Stimulated activated CD4-positive, alpha-beta T cell treated with anti-CD3 and anti-CD28 coated beads, Interleukin-12 subunit alpha, Interleukin-12 subunit beta, amount 100 ng/mL, for 24 hours (primary cell): ENCODE results near the gene PLK3.
A peak's percentile ranks its signal among the peaks of the same experiment; 100 is the strongest.
"Not testable (repeated sequence)": the region's sequence is repeated elsewhere in the genome, so short reads cannot be mapped to it uniquely, and the experiment has no call there.

Source experiments
- DNase-seq, 2 experiments: peaks; one replicate each; pipeline ENCODE4 v3.0.0-alpha.2; 2020; ENCODE audit warnings: low read depth in 2 of 2

PLK3 gene

DNA sequence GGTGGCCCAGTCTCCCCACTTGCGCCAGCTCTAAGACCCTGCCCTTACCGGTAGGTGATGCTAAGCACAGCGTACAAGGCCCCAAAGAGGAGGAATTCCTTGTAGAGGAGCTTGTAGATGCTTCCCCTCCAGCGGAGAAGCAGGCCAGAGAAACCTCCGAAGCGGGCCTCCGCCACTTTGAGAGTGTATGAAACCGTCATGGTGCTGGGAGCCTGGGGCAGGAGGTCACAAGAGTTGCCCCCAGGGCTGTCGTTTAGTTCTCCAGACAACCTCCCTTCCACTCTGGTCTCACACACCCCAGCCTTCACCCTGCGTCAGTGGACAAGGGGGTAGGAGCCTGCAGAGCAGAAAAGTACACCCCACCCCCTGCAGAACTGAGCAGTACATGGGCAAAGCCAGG, 12.7 kb upstream of the PLK3 start:
- no peak for DNase-seq

DNA sequence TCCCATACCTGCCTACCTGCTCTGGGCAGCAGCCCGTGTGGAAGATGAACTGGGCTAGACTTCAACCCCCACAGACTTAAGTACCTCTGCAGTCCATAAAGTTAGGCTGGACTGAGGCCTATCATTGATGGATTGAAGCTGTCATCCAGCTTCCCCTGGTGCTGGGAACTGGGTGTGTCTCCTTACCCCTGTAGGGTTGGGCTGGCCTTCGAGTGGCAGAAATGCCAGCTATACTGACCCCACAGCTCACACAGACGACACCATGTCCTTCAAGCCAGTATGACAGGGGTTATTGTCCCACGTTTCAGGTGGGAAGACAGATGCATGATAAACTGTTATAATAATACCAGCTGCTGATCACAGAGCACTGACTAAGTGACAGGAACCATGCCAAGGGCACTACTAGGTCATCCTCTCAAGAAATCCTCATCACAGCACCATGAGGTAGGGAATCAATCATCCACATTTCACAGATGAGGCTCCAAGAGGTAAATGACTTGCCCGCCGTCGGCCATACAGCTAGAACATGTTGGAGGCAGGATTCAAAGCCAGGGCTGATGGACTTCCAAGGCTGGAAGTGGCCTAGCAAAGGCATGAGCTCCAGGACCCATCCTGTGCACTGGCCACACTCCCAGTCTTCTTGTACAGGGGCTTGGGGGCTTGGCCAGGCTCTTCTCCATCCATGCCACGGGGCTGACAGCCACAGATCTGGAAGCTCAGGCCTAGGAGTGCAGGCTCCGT, 11.9 kb upstream of the PLK3 start, which contains the start of gene BEST4:
Gene BEST4, minus strand, starts transcription at position 51 of the 741 bp plus-strand sequence. CDS start 465 bp downstream, outside the sequence.
- DNase-seq = no peak

DNA sequence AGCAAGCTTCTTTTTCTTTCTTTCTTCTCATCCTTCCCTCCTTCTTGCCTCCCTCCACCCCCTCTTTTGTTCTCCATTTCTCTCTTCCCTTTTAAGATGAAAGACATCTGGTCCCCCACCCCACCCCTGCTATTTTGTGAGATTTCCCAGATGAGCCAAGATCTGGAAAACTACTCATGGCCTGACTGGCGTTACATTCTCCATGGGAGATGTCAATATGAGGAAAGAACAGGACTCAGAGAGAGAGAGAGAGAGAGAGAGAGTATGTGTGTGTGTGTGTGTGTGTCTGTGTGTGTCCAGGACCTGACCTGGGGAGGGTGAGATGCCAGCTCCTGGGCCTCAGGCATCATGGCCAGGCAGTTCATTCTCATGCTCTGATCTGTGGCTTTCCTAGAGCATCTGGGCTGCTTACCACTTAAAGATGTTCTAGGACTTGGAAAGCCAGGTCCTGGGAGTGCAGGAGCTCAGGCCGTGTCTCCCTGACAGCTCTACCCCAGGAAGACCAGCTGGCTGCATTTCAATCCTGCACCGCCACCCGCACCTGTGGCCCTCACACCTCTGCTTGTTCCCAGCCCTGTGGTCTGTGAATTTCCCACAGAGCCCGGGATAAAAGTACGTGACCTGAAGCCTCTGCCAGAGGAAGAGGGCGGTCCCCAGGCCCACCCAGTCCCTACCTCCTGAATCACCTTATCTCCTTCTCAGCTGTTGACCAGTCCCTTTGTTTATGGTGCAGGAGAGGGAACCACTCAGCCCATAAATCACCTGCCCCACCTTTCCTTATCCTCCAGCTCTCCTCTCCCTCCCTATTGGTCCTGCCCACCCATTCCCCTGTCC, 9.0 kb upstream of the PLK3 start:
- DNase-seq = no peak

DNA sequence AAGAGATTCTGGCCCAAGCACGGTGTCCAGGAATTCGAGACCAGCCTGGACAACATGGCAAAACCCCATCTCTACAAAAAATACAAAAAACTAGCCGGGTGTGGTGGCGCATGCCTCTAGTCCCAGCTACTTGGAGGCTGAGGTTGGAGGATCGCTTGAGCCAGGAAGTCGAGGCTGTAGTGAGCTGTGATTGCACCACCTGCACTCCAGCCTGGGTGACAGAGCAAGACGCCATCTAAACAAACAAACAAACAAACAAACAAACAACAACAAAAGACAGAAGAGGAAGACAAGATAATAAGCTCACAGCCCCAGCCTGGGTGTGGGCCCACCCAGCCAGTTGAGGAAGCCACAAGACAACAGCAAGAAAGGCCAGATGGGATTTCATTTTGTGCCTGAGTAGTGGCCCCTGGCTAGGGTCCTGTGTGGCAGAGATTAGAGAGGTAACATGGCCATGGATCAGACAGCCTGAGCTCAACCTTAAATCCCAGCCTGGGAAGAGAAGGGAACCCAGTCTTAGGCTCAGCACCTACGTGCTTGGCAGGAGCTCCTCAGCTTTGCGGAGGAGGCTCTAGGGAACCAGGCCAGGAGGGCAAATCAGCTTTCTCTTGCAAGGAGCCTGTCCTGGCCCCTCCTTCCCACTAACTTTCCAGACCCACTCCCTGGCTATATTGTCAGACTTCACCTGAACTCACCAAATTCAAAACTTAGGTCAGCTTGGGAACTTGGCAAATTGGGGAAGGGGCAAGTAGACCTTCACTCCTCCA, 7.3 kb upstream of the PLK3 start:
- no peak for DNase-seq

DNA sequence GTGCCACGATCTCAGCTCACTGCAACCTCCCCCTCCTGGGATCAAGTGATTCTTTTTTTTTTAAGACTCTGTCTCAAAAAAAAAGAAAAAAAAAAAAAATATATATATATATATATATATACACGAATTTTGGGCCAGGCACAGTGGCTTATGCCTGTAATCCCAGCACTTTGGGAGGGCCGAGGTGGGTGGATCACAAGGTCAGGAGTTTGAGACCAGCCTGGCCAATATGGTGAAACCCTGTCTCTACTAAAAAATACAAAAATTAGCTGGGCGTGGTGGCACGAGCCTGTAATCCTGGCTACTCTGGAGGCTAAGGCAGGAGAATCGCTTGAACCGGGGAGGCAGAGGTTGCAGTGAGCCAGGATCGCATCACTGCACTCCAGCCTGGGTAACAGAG, 2.3 kb upstream of the PLK3 start:
- not testable (repeated sequence) for DNase-seq

DNA sequence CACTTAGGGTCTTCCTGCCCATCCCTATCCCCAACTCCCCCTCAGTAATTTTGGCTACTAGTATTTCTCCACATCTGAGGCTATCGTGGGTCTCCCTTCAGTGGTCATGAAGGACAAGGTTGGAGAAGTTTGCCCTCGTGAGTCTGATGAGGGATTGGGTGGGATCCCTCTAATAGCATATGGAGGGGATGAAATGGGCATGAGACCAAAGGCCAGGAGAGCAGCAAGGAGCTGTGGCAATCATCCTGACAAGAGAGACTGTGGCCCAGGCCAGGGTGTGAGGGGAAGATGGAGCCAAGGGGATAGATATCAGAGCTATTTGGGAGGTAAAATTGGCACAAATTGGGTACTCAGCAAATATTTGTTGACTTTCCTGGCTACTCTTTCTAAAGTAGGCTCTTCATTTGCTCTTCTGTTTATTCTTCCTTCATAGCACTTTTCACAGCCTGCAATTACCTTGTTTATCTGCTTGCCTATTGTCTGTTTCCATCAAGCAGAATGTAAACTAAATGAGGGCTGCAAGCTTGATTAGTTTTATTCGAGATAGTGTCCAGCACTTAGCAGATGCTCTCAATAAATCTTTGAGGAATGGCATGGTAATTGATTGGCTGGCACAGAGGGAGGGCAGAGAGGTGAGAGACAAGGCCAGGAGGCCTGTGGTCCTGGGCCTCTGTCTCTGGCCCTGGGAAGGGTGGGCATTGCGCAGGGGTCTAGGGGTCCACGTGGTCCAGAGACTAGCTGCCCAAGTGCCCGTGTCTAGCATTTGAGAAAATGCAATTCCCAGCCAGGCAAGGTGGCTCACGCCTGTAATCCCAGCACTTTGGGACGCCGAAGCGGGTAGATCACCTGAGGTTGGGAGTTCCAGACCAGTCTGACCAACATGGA, 1.5 kb upstream of the PLK3 start:
- DNase-seq = no peak

DNA sequence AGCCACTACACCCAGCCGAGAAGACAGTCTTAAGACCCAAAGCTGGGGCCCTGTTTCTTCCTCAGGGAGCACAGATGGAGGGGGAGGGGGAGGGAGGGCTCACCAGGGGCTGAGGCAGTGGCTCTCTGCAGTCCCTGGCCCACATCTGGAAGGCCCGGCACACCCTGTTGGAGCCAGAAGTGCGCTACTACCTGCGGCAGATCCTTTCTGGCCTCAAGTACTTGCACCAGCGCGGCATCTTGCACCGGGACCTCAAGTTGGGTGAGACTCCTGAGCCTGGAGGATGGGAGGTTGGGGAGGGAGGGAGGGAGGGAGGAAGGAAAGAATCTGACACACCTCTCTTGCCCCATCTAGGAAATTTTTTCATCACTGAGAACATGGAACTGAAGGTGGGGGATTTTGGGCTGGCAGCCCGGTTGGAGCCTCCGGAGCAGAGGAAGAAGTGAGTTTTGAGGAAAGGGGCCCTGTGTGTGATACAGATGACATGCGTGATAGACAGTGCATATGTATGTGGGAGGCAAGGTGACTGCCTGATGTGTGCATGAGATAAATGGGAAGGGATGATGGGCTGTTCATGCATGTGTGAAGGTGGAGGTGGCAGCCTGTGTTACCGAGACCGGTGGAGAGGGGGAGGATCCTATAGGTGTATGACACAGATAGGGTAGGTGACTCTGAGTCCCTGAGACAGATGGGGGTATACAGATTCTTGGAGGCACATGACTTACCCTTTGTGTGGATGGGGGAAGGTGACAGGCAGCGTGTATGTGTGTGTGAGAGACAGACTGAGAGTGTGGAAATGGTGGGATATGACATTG, 1.5 kb downstream of the PLK3 start:
- no peak for DNase-seq

DNA sequence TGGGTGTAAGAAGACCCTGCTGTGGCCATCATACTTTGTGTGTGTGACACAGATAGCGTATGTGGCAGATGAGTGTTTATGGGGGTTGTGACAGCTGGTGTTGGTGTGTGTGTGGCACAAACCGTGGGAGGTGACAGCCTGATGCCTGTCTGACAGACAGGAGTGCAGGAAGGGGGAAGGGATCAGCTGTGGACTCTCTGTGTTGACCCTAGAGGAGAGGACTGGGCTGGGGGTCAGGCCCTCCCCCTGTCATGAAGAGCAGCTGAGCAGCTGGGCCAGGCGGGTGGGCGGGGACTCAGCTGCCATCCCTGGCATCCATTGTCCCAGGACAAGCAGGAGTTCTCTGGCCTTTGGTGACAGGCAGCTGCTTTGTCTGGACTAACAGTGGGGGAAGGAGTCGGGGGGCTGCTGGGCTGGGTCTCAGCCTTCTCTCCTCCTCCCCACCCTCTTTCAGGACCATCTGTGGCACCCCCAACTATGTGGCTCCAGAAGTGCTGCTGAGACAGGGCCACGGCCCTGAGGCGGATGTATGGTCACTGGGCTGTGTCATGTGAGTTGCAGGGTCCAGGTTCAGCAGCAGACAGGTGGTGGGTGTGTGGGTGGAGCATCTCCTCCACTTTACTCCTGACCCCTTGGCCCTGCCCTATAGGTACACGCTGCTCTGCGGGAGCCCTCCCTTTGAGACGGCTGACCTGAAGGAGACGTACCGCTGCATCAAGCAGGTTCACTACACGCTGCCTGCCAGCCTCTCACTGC, 2.3 kb downstream of the PLK3 start:
- no peak for DNase-seq

DNA sequence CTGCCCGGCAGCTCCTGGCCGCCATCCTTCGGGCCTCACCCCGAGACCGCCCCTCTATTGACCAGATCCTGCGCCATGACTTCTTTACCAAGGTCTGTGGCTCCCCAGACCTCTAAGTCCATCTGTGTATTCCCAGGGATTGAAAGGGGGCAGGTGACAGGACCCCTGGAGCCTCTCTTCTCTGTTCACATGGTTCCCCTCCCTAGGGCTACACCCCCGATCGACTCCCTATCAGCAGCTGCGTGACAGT, 2.8 kb downstream of the PLK3 start:
- DNase-seq = no peak

DNA sequence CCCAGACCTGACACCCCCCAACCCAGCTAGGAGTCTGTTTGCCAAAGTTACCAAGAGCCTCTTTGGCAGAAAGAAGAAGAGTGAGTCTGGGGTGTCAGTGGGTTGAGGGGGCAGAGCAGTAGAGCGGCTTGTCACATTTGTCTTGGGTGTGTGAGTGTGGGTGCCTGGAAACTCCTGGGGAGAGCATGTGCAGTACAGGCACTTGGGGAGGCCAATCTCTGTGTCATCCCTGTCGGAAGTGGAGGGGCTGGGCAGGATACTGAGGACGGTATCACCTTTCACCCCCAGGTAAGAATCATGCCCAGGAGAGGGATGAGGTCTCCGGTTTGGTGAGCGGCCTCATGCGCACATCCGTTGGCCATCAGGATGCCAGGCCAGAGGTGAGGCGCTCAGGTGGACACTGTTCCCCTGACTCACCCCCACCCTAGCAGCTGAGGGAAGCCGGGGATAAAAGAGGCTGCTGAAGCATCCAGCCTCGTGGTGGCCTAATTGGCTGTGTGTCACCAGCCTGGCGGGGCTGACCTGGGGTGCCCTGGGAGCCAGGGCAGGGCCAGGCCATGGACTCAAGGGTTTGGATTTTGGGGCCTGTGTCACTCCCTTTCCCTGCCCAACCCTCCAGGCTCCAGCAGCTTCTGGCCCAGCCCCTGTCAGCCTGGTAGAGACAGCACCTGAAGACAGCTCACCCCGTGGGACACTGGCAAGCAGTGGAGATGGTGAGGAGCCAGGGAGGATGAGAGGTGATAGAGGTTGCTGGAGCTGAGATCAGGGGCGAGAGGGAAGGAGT, 3.3 kb downstream of the PLK3 start:
- DNase-seq = no peak

DNA sequence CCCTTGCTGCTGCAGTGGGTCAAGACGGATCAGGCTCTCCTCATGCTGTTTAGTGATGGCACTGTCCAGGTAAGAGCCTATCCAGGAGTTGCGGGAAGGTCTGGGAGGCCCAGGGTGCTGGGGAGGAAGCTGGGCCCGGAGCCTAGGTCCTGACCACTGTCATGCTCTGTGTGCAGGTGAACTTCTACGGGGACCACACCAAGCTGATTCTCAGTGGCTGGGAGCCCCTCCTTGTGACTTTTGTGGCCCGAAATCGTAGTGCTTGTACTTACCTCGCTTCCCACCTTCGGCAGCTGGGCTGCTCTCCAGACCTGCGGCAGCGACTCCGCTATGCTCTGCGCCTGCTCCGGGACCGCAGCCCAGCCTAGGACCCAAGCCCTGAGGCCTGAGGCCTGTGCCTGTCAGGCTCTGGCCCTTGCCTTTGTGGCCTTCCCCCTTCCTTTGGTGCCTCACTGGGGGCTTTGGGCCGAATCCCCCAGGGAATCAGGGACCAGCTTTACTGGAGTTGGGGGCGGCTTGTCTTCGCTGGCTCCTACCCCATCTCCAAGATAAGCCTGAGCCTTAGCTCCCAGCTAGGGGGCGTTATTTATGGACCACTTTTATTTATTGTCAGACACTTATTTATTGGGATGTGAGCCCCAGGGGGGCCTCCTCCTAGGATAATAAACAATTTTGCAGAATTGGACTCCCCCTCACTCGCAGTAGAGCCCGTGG, 5.3 kb downstream of the PLK3 start:
- no peak for DNase-seq

DNA sequence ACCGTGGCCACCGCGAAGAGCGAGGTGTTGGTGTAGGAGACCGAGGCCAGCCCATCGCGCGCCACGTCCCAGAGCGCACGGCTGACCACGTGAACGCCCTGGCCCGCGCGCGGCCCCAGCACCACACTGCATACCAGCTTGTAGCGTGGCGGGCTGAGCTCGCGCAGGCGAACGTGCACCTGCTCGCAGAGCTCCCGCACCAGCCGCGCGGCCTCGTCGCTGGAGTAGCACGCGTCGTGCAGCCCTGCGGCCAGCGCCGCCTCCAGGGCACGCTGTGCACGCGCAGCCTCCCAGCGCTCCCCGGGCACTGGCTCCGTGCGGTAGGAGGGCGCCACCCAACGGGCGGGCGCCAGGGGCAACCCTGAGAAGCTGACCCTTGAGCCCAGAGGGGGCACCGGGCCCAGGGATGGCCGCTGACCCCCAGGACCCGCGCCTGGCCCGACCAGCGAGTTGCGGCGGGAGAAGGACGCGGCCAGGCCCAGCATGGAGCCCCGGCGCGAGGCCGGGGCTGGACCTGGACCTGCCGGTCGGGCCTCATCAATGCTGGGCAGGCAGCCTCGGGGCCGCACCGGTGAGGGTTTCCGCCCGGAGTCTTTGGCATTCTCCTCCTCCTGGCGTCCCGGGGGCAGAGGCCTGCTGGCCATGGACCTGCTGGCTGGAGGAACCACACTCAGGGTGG, 6.0 kb downstream of the PLK3 start:
- no peak for DNase-seq

DNA sequence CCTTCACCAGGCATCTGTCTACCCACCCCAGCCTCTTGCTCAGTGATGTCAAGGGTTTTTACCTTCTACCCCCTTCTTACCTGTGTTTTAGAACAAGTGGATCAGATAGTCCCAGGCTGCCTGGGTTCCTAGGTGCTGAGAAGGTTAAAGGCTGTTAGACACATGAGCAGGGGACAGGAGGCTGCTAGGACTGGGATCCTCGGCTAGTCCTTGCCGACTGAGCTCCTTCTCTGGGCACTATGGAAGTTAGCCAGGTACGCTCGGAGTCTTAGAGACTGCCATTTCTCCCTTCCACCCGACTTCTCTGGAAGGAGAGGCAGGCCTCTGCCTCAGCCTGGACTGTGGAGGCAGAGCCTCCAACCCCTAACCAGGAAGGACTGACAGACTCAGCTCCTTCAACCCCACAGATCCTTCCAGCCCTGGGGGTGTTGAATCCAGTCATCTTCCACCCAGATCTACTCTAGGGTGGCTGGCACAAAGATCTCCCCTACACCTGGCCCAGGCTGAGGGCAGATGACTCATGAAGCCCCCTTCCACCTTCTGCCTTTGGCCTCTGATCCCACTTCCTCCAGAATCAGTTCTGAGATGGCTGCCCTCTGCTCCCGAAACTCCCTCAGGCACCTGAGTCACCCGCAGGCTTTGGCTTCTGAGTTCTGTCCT, 6.7 kb downstream of the PLK3 start, which contains the start of gene DYNLT4:
Gene DYNLT4, minus strand, starts transcription at position 648 of the 660 bp plus-strand sequence. CDS start 683 bp downstream, outside the sequence.
- DNase-seq = no peak

DNA sequence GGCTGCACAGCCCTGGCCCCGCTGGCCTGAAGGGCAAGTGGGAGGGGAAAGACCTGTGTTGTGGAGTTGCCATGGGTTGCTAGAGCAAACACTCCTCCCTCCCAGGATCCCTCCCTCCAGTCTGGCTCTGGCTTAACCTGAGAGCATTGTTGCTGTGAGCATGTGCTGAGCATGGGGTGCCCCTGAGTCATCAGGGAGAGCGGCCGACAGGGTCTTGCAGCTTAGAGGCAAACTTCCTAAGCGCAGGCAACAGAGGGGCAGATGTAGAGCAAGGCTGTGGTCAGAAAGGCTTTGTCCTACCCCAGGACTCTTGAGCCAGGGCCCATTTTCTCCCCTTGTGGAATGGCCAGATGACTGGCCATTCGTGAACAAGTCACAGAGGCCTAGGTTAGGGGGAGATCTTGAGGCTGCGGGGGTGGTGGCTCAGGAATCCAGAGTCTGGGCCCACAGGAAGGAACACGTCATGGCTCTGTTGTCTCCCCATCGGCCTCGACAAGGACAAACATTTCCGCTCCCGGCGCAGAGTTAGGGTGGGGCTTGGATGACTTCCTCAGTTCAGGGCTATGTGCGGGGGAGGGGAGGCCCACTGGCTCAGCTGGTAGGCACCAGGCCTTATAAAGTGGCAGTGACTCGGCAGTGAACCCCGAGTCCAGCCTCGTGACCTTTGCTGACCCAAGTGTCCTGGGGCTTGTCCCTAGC, 7.3 kb downstream of the PLK3 start:
- peak; percentile 78 to 91 for DNase-seq

DNA sequence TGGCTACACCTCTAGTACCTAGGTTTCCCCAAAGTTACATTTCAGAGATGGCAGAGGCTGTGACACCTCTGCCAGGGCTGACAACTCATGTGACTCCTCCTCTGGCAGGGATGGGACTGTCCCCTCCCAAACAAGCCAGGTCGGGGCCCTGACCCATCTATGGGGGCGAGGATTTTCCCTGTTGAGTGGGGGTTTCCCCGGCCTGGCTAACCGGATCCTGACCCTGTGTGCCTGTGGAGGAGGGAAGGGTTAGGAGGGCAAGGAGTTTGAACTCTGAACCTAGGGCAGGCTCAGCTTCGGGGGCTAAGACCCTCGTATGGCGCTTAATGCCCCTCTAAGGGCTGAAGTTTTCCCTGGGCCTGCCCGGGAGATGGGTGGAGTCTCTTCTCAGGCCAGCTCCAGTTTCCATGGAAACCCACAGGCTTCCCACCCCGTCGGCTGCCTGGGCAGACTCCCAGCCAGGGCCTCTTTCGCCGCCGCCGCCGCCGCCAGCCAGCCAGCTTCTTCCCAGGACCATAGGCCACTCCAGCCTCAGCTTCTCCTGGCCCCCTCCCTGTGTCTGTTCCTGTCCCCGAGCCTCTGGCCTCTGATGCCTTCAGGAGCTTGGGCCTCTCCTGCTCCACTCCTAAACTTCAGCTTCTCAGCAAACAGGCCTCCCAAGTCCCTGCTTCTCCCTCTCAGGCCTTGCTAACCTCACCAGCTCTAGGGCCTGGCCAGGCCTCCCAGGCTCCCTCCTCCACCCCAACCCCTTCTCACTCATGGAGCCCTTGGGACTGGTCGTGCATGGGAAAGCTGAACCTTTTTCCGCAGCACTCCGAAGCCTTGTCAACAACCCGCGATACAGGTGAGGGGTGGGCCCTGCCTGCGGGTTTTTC, 8.1 kb downstream of the PLK3 start, which contains the start of gene BTBD19:
Gene BTBD19, plus strand, starts transcription at position 461 of the 875 bp plus-strand sequence. Its CDS starts 298 bp downstream, at position 759.
- peak; percentile 70 to 74 for DNase-seq
